ENCODE results near the gene NDUFAF8.

Gene NDUFAF8
- total RNA-seq: 10.6 to 38.0 (median 15.5) reads per million in 3 experiments

DNA sequence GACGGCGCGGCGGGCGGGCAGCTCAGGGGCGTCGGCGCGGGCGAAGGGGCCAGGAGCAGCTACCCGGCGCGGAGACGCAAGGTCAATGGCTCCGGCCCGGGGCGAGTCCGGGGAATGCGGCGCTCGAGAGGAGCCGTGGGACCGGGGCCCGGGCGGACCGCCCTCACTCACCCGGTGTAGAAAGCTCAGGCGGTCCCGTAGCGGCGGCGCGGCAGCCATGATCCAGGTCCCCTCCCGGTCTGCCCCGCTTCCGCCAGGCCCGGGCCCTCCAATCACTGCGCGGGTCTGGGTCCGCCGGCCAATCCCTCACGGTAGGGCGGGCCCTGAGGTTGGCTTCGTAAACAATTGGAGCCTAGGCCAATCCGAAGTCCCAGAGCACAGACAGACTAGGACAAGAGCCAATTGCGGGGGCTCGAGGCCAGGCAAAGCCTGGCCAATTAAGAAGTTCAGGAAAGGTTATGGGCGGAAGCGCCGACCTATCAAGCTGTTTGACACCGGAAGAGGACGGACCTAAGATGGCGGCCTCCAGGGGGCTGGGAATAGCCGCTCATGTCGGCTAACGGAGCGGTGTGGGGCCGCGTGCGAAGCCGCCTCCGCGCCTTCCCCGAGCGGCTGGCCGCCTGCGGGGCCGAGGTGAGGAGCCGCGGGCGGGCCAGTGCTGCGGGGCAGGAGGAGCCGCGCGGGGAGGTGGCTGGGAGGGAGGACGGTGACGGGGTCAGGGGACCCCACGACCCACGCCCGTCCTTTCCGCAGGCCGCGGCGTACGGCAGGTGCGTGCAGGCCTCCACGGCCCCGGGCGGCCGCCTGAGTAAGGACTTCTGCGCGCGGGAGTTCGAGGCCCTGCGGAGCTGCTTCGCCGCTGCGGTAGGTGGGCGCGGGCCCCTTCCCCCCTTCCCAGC is at the start of gene NDUFAF8, which contains the start of gene TEPSIN:
Gene NDUFAF8 (plus strand): TSS at position 504 of the 899 bp plus-strand sequence. CDS start 46 bp downstream, at position 550.
Gene TEPSIN (minus strand): TSS at position 241 of the 899 bp plus-strand sequence. CDS start 22 bp downstream, at position 219.
- peak; percentile 98 for DNase-seq

DNA sequence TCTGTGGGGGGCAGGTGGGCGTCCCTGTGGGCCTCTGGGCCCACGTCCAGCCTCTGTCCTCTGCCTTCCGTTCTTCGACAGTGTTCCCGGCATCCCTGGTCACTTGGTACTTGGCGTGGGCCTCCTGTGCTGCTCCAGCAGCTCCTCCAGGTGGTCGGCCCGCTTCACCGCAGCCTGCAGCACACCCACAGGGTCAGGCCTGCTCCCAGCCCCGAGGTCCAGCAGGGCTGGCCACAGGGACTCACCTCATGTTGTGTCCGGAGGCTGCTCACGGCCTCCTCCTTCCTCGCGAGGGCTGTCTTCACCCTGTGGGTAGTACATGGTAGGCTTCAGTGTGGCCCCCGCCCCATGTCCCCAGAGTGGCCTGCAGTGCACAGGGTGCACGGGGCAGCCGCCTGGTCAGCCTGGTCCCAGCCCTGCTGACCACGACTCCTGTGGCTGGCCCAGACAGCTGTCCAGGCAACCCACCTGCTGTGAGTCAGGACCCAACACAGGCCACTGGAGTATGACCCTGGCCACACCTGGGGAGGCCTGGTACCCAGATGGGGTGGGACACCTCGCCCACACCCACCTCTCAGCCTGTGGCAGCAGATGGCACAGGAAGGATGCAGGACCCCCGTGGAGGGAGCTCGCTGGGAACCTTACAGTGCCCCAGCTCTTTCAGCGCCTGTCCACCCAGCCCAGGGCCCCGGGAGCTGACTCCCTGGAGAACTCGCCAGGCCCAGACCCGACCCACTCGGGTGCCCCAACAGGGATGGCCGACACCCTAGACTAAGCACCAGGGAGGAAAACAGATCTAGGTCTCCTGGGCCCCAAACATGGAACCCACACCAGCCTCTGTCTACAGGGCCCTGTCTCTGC is 49.2 kb upstream of the NDUFAF8 start:
- no peak for DNase-seq

DNA sequence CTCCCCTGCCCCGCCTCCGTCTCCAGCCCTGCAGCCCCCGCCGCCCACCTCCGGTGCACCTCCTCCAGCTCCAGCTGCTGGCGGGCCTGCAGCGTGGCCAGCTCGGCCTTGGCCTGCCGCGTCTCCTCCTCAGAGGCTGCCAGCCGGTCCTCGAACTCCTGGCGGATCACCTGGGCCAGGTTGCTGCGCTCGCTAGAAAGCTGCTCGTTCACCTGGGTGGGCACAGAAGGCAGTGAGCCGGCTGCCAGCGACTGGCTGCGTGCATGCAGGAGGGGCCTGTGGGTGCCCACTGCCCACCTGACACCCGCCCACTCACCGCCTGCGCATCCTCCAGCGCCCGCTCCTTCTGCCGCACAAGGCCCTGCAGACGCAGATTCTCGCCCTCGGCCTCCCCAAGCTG is 48.5 kb upstream of the NDUFAF8 start:
- no peak for DNase-seq

DNA sequence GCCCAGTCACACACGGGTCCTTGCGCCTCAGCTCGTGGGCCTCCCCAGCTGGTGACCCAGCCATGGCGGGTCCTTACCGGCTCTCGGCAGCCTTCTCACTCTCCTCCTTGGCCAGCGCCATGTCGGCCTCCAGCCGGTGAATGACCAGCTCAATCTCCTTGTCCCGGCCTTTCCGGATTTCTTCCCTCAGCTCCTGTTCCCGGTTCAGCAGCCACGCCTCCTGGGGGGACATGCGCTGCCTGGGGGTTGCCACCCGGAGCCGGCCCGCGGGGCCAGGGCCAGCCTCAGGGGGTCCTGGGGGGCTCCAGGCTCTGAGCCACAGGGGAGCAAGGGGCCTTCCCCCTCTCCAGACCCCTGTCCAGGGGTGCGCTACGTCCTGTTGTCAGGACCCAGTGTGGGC is 48.0 kb upstream of the NDUFAF8 start:
- DNase-seq: no peak

DNA sequence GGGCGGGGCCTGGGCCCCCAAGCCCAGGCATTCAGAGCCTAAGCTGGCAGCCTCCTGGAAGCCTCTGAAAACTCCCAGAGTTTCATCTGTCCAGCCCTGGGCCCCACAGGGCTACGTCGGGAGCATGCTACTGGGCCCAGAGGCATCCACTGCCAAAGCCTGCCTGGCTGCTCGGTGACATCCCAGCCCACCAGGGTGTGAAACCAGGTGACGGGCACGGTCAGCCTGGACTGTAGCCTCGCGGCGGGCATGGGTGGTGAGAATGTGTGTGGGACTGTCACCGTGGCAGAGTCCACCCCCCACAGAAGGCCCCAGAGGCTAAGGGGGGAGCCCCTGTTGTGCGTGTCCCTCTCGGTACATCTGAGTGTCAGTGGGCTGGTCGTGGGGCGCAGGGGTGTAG is 47.5 kb upstream of the NDUFAF8 start:
- DNase-seq: no peak

DNA sequence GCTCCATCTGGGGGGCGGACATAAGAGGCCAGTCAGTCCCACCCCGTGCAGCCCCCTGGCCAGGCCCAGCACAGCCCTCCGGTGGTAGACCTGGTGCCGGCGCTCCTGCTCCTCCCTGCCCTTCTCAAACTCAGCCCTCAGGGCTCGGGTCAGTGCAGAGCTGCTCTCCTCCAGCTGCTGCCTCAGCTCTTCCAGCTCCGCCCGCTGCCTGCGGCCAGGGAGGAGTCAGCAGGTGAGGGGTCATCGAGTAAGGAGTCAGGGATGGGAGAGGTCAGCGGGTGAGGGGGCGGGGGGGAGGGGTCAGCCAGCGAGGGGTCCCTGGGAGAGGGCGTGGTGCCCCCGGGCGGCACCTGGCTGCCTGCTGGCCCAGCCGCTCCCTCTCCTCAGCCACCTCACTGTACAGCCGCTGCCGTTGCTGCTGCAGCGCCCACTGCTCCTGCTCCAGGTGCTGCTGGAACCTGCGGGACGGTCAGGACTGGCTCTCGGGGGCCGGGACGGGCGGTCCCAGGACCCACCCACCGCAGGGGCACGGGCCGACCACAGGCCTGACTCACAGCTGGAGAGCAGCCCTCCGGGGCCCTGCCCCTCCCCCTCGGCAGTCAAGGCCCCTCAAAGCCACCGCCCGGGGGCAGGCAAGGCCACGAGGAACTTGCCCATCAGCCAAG is 46.6 kb upstream of the NDUFAF8 start:
- no peak for DNase-seq

DNA sequence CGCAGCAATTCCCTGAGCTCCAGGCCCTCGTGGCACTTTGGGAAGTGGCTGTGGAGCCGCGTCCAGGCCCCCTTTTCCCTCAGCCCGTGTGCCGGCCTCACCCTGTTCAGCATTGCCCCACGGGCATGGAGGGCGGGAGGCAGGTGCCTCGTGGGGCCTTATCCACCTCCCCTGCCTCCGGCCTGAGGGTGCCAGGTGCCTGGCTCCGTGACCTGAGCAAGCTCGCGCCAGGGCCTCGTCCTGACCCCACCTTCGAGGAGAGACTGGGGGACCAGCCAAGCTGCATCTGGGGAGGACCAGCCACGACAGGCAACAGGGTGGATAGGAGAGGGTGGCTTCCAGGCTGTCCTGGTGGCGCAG is 46.1 kb upstream of the NDUFAF8 start:
- DNase-seq: no peak

DNA sequence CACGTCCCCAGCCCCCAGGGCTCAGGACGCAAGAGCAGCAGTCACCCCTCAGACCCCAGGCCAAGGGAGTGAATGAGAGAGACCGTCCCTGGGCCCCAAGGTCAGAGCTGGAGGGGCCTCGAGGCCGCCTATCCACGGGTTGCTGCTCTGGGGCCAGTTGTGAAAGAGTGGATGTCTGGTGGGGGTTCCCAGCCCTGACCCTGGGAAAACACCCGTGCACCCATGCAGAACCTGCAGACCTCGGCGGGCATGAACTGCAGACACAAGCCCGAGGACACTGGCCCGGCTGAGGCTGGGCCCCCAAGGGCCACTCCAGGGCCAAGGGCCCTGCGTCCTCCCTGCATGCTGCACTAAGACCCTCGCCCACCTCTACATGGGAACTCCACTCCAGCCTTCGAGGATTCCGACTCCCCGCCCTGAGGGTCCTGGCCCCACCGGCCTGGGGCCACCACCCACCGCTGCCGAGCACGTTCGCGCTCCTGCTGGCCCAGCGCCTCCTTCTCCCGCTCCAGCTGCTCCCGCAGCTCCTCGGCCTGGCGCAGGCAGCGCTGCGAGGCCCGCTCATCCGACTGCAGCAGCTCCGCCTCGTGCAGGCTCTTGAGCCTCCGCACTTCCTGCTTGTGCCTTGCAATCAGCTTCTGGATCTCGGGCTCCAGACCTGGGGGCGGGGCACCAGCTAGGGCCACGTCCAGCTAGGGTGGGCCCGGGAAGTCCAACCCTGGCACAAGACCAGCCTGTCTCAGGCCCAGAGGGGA is 45.5 kb upstream of the NDUFAF8 start:
- DNase-seq: no peak

- no peak for DNase-seq
These were observed 44.8 kb upstream of the NDUFAF8 start for GRCh38 chr17:81194225-81194760.

GRCh38 chr17:81194941-81195901 is 43.9 kb upstream of the NDUFAF8 start:
- DNase-seq: no peak

DNA sequence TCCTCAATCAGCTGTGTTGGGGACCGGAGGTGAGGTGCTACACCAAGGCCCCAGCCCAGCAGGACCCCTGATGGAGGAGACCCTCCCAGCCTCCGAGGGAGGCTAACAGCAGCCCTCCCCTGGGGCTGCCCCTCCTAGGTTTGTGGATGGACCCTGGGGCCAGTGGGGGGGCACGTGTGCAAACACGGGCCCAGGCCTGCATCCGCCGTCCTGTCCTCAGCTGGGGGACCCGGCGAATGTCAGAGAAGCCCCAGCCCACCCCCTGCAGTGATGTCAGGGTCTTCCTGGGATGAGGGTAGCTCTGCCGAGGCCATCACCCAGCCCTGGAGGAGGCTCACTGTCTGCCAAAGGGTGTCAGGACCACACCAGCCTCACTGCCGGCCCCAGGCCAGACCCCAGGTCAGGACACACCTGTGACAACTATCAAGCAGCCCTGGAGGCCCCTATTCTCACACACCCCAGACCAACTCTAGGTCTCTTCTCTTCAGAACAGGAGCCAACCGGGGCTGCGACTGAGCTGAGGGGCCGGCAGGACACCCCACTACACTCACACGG is 43.1 kb upstream of the NDUFAF8 start:
- DNase-seq: no peak

DNA sequence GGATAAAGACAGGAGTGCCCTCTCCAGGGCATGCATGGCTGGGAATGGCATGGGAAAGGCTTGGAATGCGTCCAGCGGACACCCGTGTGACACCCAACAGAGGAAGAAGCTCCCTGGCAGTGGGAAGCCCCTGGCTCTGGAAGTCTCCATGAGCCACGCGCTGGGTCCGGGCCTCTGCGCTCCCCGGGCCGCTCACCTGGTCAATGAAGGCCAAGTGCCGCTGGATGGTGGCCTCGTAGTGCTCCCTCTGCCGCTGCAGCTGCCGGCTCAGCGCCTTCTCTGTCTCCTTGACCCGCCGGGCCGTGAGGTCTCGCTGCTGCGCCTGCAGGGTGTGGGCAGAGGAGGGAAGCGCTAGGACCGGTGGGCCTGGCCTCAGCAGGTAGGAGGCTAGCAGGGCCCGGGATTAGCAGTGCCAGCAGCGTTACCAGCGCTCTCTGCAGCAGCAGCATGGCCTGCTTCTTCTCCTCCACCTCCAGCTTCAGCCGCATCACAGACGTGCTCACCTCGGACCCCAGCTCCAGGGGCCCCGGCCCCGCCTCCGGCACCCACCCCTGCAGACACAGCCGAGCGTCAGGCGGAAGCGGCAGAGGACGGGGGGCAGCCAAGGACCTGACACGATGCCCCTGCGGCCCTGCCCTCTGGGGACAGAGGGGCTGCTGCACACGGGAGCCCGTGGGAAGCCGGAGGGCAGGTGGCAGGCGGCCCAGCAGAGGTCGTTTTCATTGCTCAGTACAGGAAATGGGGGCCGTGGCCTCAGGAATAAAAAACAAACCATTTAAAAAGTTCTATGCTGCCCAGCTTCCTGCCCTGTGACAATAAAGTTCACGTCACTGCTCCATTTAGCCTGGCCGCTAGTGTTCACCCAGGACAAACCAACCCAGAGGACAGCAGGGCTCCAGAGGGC is 42.4 kb upstream of the NDUFAF8 start:
- DNase-seq: no peak

DNA sequence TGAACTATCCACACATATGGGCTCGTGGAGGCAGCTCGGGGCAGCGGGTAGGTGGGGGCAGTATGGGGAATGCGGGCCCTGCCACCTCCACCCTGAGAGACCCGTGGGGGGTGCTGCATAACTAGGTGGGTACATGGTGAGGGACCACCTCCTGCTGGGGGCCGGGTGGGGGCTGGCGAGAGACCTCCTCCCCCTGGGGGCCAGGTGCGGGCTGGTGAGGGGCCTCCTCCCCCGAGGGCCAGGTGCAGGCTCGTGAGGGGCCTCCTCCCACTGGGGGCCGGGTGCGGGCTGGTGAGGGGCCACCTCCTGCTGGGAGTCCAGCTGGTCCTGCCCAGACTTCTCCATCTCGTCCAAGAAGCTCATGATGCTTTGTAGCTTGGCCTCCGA is 41.7 kb upstream of the NDUFAF8 start:
- DNase-seq: no peak

GRCh38 chr17:81197831-81198490 is 41.2 kb upstream of the NDUFAF8 start:
- DNase-seq: no peak

DNA sequence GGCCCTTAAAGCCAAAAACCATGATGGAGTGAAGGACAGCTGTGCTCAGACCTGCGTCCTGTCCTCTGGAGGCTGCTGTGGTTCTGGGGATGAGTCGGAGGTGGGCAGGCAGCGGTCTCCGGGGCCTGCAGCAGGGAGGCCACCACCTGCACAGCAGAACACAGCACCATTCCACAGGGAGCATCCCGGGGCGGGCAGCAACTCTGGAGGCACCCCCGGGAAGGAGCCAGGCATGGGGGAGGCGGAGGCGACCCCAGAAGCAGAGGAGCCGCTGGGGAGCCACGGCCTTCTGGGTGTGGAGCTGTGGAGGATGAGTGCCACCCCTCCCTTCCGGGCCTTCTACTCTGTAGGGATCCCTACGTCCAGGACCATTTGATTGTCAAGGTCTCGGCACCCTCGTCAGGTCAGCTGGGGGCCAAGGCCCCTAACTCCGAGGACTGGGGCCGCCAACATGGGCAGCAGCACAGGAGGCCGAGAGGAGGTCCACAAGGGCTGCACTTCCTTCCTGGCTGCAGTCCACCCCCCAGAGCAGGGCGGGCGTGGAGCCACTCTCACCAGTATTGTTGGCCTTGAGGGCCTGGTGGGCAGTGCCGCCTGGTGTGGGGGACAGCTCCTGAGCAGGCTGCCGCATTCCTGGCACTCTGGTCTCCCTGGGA is 40.2 kb upstream of the NDUFAF8 start:
- DNase-seq: no peak

DNA sequence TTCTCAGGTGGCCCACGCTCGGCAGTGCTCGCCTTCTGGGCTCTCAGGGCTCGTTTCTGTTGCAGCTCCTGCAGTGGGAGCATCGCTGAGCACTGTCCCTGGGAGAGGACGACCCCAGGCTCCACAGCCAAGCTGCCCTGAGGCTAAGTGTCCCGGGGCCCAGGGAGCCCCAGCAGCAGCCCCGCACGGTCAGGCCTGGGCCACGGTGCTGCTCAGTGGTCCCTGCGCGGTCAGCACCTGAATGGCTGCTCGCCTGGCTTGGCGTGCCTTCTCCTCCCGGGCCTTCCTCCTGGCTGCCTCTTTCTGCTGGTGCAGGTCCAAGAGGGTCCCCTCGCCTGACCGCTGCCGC is 39.7 kb upstream of the NDUFAF8 start:
- DNase-seq: no peak

DNA sequence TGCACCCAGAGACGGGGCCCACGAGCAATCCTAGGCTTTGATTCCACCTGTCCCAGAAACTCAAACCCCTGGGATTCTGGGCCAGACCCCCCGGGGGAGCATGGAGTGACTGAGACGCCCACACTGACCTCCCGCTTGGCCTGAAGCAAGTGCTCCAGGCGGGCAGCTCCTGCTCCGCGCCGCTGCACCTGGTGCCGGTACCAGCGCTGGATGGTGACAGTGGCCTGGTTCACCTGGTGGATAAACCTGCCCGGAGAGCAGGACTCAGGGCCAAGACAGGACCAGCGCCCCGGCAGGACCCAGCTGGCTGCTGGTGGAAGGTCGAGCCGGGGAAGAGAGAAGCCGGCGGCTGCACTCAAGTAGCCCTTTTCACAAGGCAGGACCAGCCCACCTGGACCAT is 38.9 kb upstream of the NDUFAF8 start:
- DNase-seq: no peak
